ENCODE measurements around the gene TMEM179B. TPM values are rescaled to one million over a fixed set of nuclear protein-coding genes. Genes with fewer than 3 reads are reported as not detected.

The TMEM179B gene
- total RNA-seq, 1 donor from 2014 or later: 102 TPM

DNA sequence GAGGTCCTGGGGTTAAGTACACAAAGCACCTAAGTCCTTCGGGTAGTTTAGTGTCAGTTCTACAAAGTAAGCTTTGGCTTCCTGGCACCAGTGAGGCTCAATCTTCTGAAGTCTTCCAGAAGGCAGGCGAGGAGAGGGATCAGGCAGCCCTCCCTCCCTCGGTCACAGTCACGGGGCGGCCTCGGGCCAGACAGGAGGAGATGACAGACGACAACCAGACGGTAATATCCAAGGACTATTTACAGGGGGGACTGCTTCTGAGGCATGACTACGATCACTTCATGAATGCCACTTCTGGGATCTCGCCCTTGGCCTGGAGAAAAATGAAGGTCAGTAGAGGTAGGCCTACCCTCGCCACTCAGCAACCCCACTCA, 5.0 kb downstream of the TMEM179B start:
- peak in 1 of 2 donors; percentile 72 for DNase-seq (ENCODE audit: low spot score in 2 of 2)
- Histone ChIP-seq H3K9me3 (no peaks in the 10 kb centered on the region), H3K4me3 (peak overlapping the region; percentile 79 to 95), H3K27ac (peak overlapping the region; percentile 83 to 85), H3K36me3 (peaks cover 47 to 59% of the 10 kb centered on the region in 2 donors), H3K4me1 (peaks cover 8 to 21% of the 10 kb centered on the region in 2 donors), H3K27me3 (no peaks in the 10 kb centered on the region)
- intact Hi-C loops (cut with DNase I): no loop called here
- TF ChIP-seq, protein P1, sequence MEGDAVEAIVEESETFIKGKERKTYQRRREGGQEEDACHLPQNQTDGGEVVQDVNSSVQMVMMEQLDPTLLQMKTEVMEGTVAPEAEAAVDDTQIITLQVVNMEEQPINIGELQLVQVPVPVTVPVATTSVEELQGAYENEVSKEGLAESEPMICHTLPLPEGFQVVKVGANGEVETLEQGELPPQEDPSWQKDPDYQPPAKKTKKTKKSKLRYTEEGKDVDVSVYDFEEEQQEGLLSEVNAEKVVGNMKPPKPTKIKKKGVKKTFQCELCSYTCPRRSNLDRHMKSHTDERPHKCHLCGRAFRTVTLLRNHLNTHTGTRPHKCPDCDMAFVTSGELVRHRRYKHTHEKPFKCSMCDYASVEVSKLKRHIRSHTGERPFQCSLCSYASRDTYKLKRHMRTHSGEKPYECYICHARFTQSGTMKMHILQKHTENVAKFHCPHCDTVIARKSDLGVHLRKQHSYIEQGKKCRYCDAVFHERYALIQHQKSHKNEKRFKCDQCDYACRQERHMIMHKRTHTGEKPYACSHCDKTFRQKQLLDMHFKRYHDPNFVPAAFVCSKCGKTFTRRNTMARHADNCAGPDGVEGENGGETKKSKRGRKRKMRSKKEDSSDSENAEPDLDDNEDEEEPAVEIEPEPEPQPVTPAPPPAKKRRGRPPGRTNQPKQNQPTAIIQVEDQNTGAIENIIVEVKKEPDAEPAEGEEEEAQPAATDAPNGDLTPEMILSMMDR (IDR thresholded peaks at IDR 0.05): no peak

DNA sequence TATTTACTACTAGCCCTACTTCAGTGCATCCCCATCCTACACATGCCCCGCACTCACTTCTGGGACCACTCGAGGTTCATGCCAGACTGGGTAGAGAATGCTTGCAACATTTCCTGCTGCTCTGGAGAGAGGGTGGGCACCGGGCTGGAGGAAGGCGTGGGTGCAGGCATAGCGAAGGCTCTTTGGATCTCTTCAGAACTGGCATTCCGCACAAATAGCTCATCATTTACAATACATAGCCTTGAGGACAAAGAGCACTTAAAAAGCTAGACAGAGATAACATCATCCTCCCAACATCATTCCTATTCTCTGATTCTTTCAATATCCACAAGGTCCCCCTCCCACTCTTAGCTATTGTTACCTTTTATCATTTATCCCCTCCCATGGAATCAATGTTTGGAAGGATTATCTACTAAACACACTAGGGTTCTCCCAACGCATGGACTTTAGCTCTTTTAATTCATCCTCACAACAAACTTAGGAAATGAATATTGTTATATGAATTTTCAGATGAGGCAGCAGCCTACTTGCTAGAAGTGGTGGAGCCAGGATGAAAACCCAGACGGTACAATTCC, 7.1 kb downstream of the TMEM179B start:
- intact Hi-C loops (cut with DNase I): no loop called here
- DNase-seq (ENCODE audit: low spot score in 2 of 2): no peak
- Histone ChIP-seq H3K4me1 (peaks cover 4 to 14% of the 10 kb centered on the region in 2 donors), H3K4me3 (no peak overlapping the region), H3K27ac (no peak overlapping the region), H3K9me3 (no peaks in the 10 kb centered on the region), H3K27me3 (no peaks in the 10 kb centered on the region), H3K36me3 (peaks cover 65 to 76% of the 10 kb centered on the region in 2 donors)
- TF ChIP-seq, protein P1 (IDR thresholded peaks at IDR 0.05): no peak

DNA sequence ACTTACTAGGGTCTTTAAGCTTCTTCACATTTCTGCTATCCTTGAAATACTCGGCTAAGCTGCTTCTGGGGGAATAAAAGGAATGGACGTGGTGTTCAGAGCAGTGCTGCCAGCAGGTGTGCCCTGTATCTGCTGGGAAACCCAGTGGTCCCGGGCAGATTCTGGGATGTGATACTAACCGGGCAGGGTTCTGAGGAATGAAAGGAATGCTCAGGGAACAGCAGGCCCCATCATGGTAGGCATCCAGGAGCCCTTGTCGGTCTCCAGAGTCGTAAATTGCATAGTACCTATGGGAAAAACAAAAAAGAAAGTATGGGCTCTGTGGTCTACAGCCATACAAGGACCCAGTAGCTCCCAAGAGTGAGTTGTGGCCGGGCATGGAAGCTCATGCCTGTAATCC, 9.1 kb downstream of the TMEM179B start:
- no peak overlapping the region for H3K27ac ChIP-seq
- TF ChIP-seq, protein P1 (IDR thresholded peaks at IDR 0.05): no peak
- H3K9me3 ChIP-seq: no peaks in the 10 kb centered on the region
- H3K4me1 ChIP-seq: peaks cover 4 to 6% of the 10 kb centered on the region in 2 donors
- DNase-seq (ENCODE audit: low spot score in 2 of 2): no peak
- H3K4me3 ChIP-seq: no peak overlapping the region
- intact Hi-C loops (cut with DNase I): no loop called here
- no peaks in the 10 kb centered on the region for H3K27me3 ChIP-seq
- H3K36me3 ChIP-seq: peaks cover 82 to 90% of the 10 kb centered on the region in 2 donors

DNA sequence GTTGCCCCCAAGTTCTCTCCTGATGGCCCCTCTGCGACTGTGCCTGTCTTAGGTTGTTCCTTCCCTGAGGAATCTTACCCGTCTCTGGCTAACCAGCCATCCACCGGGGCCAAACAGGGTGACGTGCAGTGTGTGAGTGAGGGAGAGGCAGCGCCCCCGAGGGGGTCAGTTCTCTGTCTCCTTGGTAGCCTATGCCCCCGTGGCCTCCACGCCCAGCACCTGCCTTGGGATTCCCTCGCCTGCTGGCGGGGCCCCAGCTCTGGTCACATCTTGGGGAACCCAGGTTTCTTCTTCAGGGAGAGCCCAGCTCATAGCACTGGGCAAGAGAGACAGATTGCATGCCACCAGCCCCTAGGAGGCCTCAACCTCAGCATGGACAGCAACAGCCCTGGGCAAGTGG, 12.3 kb downstream of the TMEM179B start:
- no peak for DNase-seq (ENCODE audit: low spot score in 2 of 2)
- no peaks in the 10 kb centered on the region for H3K9me3 ChIP-seq
- intact Hi-C loops (cut with DNase I): no loop called here
- H3K36me3 ChIP-seq: peaks cover 86 to 91% of the 10 kb centered on the region in 2 donors
- H3K4me1 ChIP-seq: peaks cover 4 to 10% of the 10 kb centered on the region in 2 donors
- TF ChIP-seq, protein P1 (IDR thresholded peaks at IDR 0.05): no peak
- no peak overlapping the region for H3K4me3 ChIP-seq
- no peaks in the 10 kb centered on the region for H3K27me3 ChIP-seq
- H3K27ac ChIP-seq: no peak overlapping the region

DNA sequence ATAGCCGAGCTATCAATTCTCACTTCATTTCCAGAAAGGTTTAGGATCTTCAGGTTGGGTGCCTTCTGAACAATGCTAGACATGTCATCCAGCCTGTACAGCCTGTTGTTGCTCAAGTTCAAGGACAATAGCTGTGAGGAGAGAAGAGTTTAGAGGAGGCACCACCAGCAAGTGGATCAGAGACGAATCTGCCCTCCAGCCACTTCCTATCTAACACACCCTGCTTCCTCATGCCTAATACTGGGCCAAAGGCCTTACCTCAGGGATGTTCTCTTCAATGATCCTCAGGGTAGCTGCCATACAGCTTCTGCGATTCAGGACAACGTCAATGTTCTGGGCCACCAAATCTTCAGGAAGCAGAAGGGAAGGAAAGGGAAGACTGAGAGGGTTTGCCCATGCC, 13.9 kb downstream of the TMEM179B start:
- TF ChIP-seq, protein P1 (IDR thresholded peaks at IDR 0.05): no peak
- H3K27me3 ChIP-seq: no peaks in the 10 kb centered on the region
- H3K36me3 ChIP-seq: peaks cover 71 to 76% of the 10 kb centered on the region in 2 donors
- H3K27ac ChIP-seq: no peak overlapping the region
- no peak for DNase-seq (ENCODE audit: low spot score in 2 of 2)
- H3K4me1 ChIP-seq: peaks cover 4 to 14% of the 10 kb centered on the region in 2 donors
- no peaks in the 10 kb centered on the region for H3K9me3 ChIP-seq
- intact Hi-C loops (cut with DNase I): no loop called here
- no peak overlapping the region for H3K4me3 ChIP-seq

Measured in ascending aorta (tissue), 2 donors.